HG03571 (cell line): ENCODE data around the gene SSH3.
A peak's percentile ranks its signal among the peaks of the same experiment; 100 is the strongest.

Experiments used
- ATAC-seq: cut with Tn5 transposase; IDR thresholded peaks from one replicate; pipeline ENCODE4 v1.9.1; 2021; ENCODE audit not compliant: unreplicated experiment

SSH3 gene

DNA sequence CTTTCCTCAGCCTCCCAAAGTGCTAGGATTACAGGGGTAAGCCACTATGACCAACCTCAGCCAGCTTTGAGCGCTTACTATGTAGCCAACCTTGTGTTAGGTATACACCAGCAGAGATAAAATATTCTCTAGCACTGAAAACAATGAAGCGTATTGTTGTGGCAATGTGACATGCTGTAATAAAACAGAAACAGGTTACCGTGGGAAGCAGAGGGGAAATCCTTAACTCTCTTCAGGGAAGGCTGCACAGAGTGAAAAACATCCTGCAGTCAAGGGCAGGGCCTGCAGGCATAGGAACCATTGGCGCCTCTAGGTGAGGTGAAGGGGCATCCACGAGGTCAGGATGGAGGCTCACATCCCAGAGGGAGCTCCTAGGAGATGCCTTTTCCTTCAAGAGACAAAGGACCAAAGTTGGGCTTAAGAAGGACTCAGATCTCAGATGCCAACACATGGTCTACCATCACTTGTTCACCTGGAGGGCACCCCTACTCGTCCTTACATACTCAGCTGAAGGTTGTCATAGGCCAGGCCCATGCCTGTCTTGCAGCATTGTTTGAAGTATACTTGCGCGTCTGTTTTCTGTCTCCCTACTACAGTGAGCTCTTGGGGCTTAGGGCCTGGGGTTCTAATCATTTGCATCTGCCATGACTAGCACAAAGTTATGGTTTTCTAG, 42.1 kb downstream of the SSH3 start:
- ATAC-seq, result no peak

DNA sequence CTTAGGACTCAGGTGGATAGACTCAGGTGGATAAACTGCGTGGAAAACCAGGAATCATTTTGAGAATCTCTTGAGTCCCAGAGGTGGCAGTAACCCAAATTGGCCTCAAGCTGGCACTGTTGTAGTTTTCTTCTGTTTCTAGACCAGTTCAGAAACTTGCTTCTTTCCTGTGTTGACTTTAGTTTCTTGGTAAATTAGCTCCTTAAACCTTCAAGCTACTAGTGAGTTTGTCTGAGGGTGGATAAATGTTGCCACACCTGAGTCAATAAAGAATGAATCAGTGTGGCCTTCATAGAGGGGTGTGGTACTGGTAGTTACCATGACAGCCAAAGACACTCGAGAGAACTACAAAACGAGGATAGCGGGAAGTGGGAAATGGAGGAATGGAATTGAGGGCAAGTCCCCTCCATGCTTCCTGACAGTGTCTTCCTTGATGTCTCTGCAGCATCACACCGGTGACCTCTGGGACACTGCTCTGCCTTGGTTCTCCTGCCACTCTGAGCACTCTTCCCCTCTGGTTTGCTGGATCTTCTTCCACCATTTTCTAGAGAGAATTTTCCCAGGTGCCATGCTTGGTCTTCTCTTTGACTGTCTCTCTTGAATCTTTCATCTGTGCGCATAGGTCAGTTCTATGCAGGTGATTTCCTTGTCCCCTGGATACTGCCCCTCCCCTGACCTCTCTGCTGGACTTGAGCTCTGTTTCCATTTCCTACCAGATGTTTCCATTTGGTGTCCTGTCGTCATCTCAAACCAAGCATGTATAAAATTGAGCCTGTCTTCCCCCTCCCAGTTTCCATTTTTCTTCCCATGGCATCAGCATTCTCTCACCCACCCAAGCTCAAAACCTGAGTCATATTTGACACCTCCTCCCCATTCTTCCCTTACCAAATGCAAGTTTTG, 42.8 kb downstream of the SSH3 start:
- no peak for ATAC-seq

DNA sequence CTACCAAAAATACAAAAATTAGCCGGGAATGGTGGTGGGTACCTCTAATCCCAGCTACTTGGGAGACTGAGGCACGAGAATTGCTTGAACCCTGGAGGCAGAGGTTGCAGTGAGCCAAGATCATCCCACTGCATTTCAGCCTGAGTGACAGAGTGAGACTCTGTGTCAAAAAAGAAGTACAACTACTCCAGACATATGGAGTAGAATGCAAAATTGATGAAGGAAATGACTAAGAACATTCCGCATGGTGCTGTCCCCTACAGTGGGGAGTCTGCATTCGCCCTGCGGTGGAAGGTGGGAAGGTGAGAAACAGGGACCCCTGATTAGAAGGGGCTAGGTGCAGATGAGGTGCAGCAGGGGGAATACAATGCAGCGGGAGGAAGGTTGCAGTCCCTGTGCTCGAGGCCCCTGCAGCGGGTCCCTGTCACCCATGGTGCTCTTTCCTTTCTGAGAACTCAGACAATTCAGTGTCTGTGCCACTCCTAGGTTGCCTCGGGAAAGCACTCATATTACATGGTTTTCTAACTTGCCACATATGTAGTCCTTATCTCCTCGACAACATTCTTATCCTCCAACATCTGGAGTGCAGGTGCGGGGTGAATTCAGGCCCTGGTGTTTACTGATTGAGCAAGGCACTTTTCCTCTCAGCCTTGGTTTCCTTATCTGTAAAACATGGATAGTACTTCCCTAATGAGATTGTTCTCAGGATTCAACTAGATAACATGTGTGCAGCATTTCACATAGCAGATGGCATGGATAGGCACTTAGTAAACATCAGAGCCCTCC, 44.8 kb downstream of the SSH3 start:
- ATAC-seq, result no peak

DNA sequence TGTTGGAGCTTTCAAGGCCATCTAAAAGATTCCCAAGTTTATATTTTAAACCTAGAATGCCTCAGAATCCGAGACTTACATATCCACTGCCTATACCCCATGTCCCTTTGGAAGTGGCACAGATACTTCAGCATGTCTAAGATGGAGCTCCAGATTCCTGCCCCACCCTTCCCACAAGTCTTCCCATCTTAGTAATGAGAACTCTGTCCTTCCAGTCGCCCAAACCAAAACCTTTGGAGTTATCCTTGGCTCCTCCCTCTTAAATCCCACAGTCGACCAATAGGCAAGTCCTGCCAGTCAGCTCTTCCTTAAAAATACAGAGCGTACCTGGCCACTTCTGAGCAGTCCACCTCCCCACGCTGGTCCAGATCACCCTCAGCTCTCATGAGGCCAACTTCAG, 45.7 kb downstream of the SSH3 start:
- no peak for ATAC-seq

DNA sequence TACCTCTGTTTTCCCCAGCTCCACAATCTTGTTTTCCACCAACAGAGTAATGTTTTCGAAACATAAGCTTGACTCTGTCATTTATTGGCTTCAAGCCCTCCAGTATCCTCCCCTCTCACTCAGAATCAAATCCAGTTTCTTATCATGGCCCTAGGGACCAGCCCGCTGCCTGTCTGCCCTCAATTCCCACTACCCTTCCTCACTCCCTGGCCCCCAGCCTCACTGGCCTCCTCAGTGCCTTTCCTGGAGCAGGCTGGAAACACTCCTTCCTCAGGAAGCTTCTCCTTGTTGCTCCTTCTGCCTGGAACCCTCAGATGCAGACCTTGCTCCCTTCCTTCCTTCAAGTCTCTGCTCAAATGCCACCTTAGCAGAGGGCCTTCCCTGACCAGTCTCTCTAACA, 46.1 kb downstream of the SSH3 start:
- ATAC-seq, result no peak

DNA sequence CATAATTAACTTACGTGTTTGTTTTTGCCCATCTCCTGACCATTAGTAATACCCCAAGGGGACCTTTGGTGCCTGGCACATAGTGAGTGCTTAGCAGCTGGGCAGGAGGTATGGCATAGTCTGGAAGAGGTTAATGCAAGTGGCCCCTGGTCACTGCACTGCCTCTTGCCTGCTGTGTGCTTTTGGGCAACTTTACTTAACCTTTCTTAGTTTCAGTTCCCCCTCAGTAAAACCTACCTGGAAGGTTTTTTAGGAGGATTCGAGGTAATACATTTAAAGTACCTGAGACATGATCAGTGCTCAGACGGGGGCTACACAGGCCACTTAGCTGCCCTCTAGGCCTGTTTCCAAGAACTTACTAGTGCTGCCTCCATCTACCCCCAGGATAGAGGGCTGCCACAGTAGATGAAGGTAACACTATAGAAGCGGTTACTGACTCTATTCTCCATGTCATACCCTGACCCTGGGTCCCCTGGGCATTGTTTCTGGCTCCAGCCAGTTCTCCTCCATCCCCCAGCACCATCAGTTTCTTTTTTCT, 46.7 kb downstream of the SSH3 start:
- ATAC-seq, result no peak

DNA sequence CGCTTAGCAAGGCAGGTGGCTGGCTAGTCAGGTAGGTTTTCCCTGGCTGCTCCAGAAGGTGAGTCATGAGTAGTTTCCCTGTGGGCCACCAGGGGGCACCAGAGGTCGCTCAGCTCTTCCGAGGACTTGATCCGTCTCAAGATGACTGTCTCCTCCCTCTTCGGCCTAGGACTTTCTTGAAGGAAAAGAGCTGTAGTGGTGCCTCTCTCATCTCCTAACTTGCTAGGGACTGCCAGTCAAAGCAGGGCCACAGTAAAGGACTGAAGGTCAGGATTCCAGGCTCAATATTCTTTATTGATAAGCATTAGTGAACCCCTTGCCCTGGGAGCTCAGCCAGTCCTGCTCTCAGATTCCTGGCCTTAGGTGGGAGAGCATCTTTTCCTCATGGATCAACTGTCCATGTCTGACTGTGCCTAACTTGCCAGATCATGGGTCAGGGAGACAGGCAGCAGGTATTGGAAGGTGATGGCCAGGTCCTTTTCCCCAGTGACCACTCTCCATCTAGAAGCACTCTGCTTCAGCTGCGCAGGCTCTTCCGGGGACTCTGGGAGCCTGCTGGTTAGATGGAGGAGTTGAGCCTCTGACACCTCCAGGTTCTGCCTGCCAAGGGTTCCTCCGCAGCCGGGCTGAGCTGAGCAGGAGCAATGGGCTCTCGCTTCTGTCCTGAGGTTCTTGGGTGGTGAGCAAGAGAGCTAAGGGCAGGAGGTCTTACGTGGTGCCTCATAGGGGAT, 48.1 kb downstream of the SSH3 start:
- no peak for ATAC-seq

DNA sequence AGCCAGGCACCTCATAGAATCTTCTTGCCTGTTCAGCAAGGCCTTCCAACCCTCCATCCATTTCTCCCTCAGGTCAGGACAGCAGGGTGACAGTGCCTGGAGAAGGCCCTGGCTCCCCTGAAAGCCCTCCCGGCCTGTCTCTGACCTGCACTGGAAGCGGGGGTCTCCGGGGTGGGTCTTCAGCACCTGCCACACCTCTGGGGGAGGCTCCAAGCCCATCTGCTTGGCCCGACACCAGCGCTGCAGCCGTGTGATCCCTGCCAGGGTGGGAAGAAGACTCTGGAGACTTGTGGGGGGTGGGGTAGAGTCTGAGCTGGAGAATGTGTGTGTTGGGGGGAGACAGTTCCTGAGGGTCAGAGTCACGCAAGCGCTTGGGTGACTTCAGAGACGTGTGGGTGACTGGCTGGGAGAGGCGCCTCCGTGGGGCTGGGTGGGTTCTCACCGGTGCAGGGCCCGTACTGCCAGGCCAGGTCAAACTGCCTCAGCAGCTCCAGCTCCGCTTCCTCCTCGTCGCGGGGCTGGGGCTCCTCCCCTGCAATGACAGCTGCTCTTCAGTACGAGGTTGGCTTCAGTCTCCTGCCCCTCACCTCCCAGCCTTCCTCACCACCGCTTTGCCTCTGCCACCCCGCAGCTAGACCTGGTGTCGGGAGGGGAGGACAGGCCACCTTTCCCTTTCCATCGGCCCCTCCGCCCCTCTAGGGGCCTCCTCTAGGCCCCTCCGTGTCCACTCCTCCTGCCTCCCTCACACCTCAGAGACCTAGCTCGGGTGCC, 49.4 kb downstream of the SSH3 start:
- no peak for ATAC-seq

DNA sequence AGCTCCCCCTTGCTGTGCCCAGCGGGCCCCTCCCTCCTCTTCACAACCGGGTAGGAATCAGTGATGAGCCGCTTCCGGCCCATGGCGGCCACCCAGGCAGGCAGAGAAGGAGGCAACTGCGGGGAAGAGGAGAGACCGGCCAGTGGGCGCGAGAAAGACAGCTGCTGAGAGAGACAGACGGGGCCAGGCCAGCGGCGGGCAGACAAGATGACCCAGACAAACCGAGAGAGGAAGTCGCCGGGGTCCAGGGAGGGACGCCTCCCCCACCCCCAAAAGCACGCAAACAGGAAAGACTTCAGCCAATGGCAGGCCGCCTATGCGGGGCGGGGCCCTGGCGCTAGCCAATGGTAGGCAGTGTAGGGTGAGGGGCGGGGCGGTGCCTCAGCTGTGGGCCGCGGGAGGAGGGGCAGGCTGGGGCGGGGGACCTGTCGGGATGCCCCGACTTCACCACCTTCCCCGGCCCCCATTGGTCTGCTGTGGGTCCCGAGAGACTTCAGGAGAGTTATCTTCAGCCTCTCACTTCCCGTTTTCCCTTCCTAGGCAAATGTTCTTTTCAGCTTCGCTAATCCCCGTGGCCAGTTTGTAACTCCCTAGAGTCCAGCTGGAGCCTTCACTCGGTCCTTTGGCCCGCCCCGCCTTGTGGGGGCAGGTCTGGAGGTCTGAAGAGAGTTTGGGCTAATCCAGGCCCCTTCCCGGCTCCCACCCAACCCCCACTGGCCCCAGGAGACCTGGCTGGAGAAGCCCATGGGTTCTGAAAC, 50.2 kb downstream of the SSH3 start, which contains the start of gene POLD4:
Gene POLD4 (minus strand): TSS at position 230 of the 758 bp plus-strand sequence. CDS start 147 bp downstream, at position 83.
- ATAC-seq, result peak; percentile 54

DNA sequence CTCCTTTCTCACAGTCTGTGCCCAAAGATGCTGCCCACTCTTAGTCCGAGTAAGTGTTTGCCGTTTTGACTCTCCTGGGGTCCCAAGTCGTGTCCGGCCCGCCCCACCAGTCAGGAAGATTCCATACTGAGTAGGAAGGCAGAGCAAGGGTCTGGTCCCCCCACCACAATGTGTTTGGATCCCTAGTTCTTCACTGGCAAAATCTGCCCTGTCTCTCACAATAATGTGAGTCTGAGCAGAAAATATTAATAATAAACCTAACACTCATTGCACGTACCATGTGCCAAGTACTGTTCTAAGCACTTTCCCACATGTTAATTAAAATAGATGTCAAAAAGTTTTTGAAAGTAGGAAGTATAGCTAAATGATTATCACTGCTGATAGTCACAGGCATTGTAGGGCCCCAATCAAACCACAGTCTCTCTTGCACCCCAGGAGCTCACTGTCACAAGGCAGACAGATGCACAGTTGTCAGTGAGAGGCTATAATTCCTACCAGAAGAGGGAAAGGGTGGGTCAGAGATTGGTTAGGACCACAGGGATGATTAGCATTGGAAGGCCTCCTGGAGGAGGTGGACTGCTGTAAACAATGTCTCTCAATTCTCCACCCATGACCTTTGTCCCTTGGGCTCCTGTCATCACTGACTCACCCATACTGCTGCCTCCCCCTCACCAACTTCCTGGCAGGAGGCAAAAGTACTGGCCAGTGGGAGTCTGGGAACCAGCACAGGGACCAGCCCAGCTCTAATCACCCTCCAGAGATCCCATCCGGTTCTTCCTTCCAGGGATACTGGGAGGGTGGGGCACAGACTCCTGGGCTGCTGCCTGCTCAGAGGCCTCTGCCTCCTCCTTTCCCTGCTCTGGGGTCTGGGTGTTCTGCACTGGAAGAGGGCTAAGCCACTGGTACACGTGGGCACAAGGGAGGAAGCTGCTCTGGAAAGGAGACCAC, 51.0 kb downstream of the SSH3 start:
- ATAC-seq, result peak; percentile 1

DNA sequence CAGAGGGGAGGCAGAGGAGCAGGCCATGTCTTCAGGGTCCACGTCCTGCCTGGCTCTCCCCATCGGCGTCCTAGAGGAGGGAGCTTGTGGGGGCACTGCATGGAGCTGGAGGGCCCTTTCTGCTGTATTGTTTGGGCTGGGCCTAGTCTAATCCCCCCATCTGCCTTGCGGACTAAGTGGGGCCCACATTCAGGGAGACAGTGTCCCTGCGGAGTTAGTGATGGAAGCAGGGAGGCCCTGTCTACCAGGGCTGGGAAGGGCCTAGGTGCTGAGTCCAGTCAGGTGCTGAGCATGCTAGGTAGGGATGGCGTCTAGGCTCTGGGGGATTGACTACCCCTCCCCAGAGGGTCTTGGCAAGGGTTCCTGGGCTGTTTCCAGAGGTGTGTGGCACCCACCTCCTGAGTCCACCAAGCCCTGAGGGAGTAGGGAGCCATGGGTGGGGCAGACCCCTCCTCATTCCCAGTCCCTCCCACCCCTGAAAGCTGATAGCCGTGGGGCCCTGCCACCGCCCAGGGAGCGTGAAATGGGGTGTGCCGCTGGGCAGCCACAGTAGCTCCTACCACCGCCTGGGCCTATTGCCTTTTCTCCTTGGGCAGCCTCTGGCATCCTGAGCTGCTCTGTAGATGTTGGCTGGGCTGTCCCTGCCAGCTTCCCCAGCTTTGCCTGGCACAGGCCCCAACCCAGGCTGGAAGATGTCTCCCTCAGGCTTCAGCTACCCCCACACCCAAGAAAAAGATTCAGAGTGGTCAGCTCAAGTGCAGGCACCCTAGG, 51.9 kb downstream of the SSH3 start:
- no peak for ATAC-seq

DNA sequence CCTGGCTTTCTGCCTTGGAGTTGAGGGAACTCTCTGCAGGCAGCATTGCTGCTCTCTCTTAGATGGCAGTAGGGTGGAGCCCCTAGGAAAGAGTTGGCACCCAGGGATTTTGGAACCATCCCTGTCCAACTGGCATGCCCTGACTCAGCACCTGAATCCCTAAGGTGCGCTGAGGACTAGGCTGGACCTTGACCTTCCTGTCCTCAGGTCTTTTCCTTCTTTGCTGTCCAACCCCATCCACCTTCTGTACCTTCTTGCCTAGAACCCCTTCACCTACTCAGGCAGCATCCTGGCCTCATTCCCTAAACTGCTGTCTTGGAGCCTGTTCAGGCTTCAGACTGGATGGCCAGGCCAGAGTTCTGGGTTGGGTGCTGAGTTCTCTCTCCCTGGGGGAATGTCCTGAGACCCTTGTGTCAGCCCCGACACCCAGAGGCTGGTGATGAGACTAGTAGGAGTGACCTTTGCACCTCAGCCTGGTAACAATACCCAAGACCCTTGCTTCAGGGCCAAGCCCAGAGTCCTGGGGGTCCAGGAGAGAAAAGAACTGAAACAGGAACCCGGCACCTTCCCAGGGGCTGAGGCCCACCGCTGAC, 52.6 kb downstream of the SSH3 start:
- ATAC-seq, result no peak

DNA sequence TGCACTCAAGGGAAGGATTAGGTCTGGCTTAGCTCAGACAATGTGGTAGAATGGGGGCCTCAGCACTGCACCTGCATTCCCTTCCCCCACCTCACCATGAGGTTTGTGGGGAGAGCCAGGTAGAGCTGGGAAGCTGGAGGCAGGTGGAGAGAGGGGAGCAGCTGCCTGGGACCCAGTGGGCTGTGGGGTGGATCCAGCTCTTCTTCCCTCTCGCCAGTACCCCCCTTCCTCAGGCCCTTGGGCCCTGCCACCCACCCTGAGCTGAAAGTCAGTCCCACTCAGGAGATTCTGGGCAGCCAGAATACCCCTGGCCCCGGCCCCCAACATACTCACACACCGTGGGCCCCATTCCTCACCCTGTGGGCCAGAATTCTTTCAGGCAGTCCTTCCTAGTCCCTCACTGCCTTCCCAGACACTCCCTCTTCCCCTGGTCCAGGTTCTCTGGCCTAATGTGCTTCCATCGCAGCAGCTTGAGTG, 53.1 kb downstream of the SSH3 start:
- ATAC-seq, result no peak

DNA sequence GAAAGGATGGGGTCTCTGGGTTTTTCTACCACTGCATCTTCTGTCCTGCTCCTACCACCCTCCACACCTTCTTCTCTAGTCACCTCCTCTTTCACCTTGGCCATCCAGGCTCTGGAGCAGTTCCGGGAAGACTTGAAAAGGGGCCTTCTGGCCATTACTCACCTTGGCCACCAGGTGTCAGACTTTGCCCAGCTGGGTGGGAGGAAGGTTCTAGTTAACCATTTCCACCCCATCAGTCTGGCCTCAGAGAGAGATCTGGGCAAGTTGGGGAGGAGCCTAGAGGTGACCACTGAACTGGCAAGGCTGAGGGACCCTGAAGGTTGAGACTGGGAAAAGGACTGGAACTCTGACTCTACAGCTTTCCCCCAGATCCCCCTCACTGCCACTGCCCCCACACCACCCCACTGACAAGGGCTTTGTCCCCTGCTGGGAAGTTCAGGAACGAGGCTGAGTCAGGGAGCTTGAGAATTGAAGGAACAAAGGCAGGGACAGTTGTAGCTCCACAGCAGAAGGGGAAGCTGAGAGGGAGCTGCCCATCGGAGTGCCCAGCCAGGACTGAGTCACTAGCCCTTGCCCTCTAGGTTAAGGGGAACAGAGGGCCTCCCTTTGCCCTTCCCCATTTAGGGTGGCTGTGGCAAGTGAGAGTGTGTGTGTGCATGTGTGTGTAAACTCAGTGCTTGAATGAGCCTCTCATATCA, 53.7 kb downstream of the SSH3 start:
- ATAC-seq, result no peak

DNA sequence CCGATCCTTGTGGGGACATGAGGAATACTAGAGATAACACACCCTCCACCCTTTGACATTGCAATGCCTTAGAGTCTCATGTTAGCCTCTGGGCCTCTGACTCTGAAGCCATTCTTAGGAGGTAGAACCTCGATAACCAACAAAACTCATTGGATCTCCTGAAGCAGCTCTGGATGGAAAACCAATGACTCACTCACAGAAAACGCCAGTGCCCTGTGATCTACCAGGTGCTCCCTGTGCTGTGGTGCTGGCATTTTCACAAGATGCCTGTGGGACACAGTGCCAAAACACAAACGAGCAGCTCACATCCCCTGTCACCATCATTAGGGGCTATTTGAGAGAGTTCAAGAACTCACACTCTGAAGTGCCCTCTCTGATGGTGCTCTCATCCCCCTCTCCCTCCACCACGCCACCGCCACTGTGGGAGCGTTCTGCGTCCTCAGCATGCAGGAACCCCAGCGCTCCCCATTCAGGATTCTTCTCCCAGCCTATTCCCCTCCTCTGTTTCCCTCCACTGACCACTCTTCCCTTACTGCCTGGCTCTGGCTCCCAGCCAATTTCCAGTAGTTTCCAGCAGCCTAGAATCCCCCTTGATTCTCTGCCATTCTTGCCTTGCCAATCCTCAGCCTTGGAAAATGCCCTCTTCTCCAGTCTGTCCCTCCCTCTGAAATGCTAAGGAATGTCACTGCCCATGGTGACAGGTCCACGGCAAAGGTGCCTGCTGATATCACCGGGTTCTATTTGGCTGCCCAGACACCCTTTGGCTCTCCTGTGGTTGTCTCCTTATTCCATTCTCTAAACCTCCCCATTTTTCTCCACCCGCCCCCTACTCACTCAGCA, 54.7 kb downstream of the SSH3 start:
- ATAC-seq, result no peak
